Measurements from ENCODE around the gene SLC26A6.

Gene SLC26A6

GRCh38 chr3:48636149-48636655 lies 941 bp upstream of the SLC26A6 start:
- no peak for DNase-seq
- H3K4me3 ChIP-seq (ENCODE audit: low read depth, low read length): no peak overlapping the region; the same call in 1 of the 2 replicates
- H3K9me3 ChIP-seq: no peaks in the 10 kb centered on the region
- peaks cover 4% of the 10 kb centered on the region for H3K36me3 ChIP-seq
- H3K27me3 ChIP-seq: no peaks in the 10 kb centered on the region
- H3K4me1 ChIP-seq: no peaks in the 10 kb centered on the region
- no peak for TF ChIP-seq CTCF (IDR thresholded peaks at IDR 0.05; ENCODE audit: low read depth, low read length)

GRCh38 chr3:48634661-48635221 lies 520 bp downstream of the SLC26A6 start:
- Histone ChIP-seq H3K36me3 (peaks cover 4% of the 10 kb centered on the region), H3K4me3 (ENCODE audit: low read depth, low read length) (peak overlapping the region; percentile 65), H3K4me1 (no peaks in the 10 kb centered on the region), H3K9me3 (no peaks in the 10 kb centered on the region), H3K27me3 (no peaks in the 10 kb centered on the region)
- peak; percentile 46 for DNase-seq
- no peak for TF ChIP-seq CTCF (IDR thresholded peaks at IDR 0.05; ENCODE audit: low read depth, low read length)

GRCh38 chr3:48633743-48634142 lies 1.5 kb downstream of the SLC26A6 start:
- no peaks in the 10 kb centered on the region for H3K9me3 ChIP-seq
- no peak overlapping the region for H3K4me3 ChIP-seq (ENCODE audit: low read depth, low read length)
- no peaks in the 10 kb centered on the region for H3K27me3 ChIP-seq
- H3K36me3 ChIP-seq: no peaks in the 10 kb centered on the region
- TF ChIP-seq CTCF (IDR thresholded peaks at IDR 0.05; ENCODE audit: low read depth, low read length): no peak
- DNase-seq: no peak
- no peaks in the 10 kb centered on the region for H3K4me1 ChIP-seq

GRCh38 chr3:48633256-48633655 lies 2.0 kb downstream of the SLC26A6 start:
- H3K4me3 ChIP-seq (ENCODE audit: low read depth, low read length): no peak overlapping the region
- TF ChIP-seq CTCF (IDR thresholded peaks at IDR 0.05; ENCODE audit: low read depth, low read length): no peak
- DNase-seq: no peak
- no peaks in the 10 kb centered on the region for H3K4me1 ChIP-seq
- no peaks in the 10 kb centered on the region for H3K9me3 ChIP-seq
- no peaks in the 10 kb centered on the region for H3K27me3 ChIP-seq
- H3K36me3 ChIP-seq: no peaks in the 10 kb centered on the region

GRCh38 chr3:48631516-48632448 lies 3.5 kb downstream of the SLC26A6 start:
- H3K36me3 ChIP-seq: no peaks in the 10 kb centered on the region

More at GRCh38 chr3:48631516-48632448, 3.5 kb downstream of the SLC26A6 start:
- no peaks in the 10 kb centered on the region for H3K9me3 ChIP-seq
- no peaks in the 10 kb centered on the region for H3K27me3 ChIP-seq
- no peak for DNase-seq
- no peak overlapping the region for H3K4me3 ChIP-seq (ENCODE audit: low read depth, low read length)
- no peaks in the 10 kb centered on the region for H3K4me1 ChIP-seq
- no peak for TF ChIP-seq CTCF (IDR thresholded peaks at IDR 0.05; ENCODE audit: low read depth, low read length)
